Measurements from ENCODE around the gene LAPTM5. TPM values are rescaled to one million over a fixed set of nuclear protein-coding genes. Genes with fewer than 3 reads are reported as not detected.
A peak's percentile ranks its signal among the peaks of the same experiment; 100 is the strongest.

The LAPTM5 gene
- total and polyA plus RNA-seq, 2 donors (not counting 3 experiments of a cell fraction or from before 2014, with no cell fraction given): 83.4 to 95.2 TPM

GRCh38 chr1:30758121-30758688, 631 bp upstream of the LAPTM5 start:
- Histone ChIP-seq H3K27ac (ENCODE audit: insufficient read depth, low read depth, low read length) (peak overlapping the region; percentile 95), H2AFZ (ENCODE audit: low read depth, low read length) (no peak overlapping the region), H3K9me1 (replicated peaks; ENCODE audit: control insufficient read depth, extremely low read depth, insufficient read depth, low read length) (no peaks in the 10 kb centered on the region), H4K20me1 (replicated peaks; ENCODE audit: control insufficient read depth, extremely low read depth, insufficient read depth, low read length) (no peaks in the 10 kb centered on the region), H3K4me3 (replicated peaks in 1 of 3; ENCODE audit: insufficient read depth in 1 of 3, low read depth in 1 of 3, low read length in 3 of 3) (peak overlapping the region in 1 of 3 experiments; percentile 2), H3K9ac (replicated peaks; ENCODE audit: extremely low read depth, insufficient read depth, low read length) (no peak overlapping the region), H3K9me3 (replicated peaks; ENCODE audit: control insufficient read depth, insufficient read depth, low read length) (no peaks in the 10 kb centered on the region), H3K4me1 (ENCODE audit: control insufficient read depth, extremely low read depth, insufficient read depth, low read length) (peaks cover 27% of the 10 kb centered on the region), H3K36me3 (ENCODE audit: control insufficient read depth in 2 of 2, extremely low read depth in 1 of 2, insufficient read depth in 2 of 2, low read length in 2 of 2) (no peaks in the 10 kb centered on the region), H3K4me2 (ENCODE audit: insufficient read depth, low read length) (peak overlapping the region; percentile 93), H3K27me3 (ENCODE audit: control insufficient read depth in 2 of 2, insufficient read depth in 2 of 2, low read length in 2 of 2) (no peaks in the 10 kb centered on the region), H3K79me2 (ENCODE audit: control insufficient read depth, insufficient read depth, low read length) (peaks cover 26% of the 10 kb centered on the region)
- CTCF ChIA-PET: interaction anchor here (0.9 to 3.8 kb wide), 8 partner anchors 15 to 152 kb away, joined by 3 to 38 read pairs (median 3); no protein-coding TSS in a partner anchor
- DNase-seq (ENCODE audit: low read depth, low spot score): no peak
- dilution Hi-C loops (cut with MboI; ENCODE audit: extremely low pct_ligation_motif_present, low sequenced_read_pairs): no loop called here
- peak; percentile 33 for FAIRE-seq
- no peak for TF ChIP-seq CTCF (IDR thresholded peaks at IDR 0.05; ENCODE audit: extremely low read depth in 1 of 2, insufficient read depth in 1 of 2, low read depth in 1 of 2, low read length in 2 of 2)
- POLR2A ChIA-PET: interaction anchor here (1.1 kb wide), 1 partner anchor 40 kb away, joined by 3 read pairs; no protein-coding TSS in a partner anchor
- intact Hi-C loops (cut with micrococcal nuclease): no loop called here
- no TSS peak for BruUV-seq (replicated peaks)

GRCh38 chr1:30756545-30757351, 826 bp downstream of the LAPTM5 start:
- DNase-seq (ENCODE audit: low read depth, low spot score) (peak; percentile 49), FAIRE-seq (peak; percentile 88)
- H3K9me1 ChIP-seq (replicated peaks; ENCODE audit: control insufficient read depth, extremely low read depth, insufficient read depth, low read length): no peaks in the 10 kb centered on the region
- H2AFZ ChIP-seq (ENCODE audit: low read depth, low read length): peak overlapping the region; percentile 73
- peaks cover 31% of the 10 kb centered on the region for H3K4me1 ChIP-seq (ENCODE audit: control insufficient read depth, extremely low read depth, insufficient read depth, low read length)
- H3K79me2 ChIP-seq (ENCODE audit: control insufficient read depth, insufficient read depth, low read length): peaks cover 30% of the 10 kb centered on the region
- H3K27me3 ChIP-seq (ENCODE audit: control insufficient read depth in 2 of 2, insufficient read depth in 2 of 2, low read length in 2 of 2): no peaks in the 10 kb centered on the region
- peak overlapping the region; percentile 76 for H3K9ac ChIP-seq (replicated peaks; ENCODE audit: extremely low read depth, insufficient read depth, low read length)
- dilution Hi-C loops (cut with MboI; ENCODE audit: extremely low pct_ligation_motif_present, low sequenced_read_pairs): no loop called here
- H3K9me3 ChIP-seq (replicated peaks; ENCODE audit: control insufficient read depth, insufficient read depth, low read length): no peaks in the 10 kb centered on the region
- ChIA-PET POLR2A (no interaction called here), CTCF (interaction anchor here (0.7 to 3.8 kb wide), 8 partner anchors 11 to 154 kb away, joined by 3 to 38 read pairs (median 4); no protein-coding TSS in a partner anchor)
- H4K20me1 ChIP-seq (replicated peaks; ENCODE audit: control insufficient read depth, extremely low read depth, insufficient read depth, low read length): no peaks in the 10 kb centered on the region
- no peaks in the 10 kb centered on the region for H3K36me3 ChIP-seq (ENCODE audit: control insufficient read depth in 2 of 2, extremely low read depth in 1 of 2, insufficient read depth in 2 of 2, low read length in 2 of 2)
- BruUV-seq (replicated peaks): TSS peak; percentile 88
- H3K4me2 ChIP-seq (ENCODE audit: insufficient read depth, low read length): peak overlapping the region; percentile 93
- H3K4me3 ChIP-seq (replicated peaks in 1 of 3; ENCODE audit: insufficient read depth in 1 of 3, low read depth in 1 of 3, low read length in 3 of 3): peak overlapping the region; percentile 27 to 77 (median 51)
- intact Hi-C loops (cut with micrococcal nuclease): loop anchor here (1.0 kb wide), 2 partner anchors 11 to 38 kb away; no protein-coding TSS in a partner anchor
- H3K27ac ChIP-seq (ENCODE audit: insufficient read depth, low read depth, low read length): peak overlapping the region; percentile 95
- TF ChIP-seq CTCF (IDR thresholded peaks at IDR 0.05; ENCODE audit: extremely low read depth in 1 of 2, insufficient read depth in 1 of 2, low read depth in 1 of 2, low read length in 2 of 2) (no peak), POLR2A (IDR thresholded peaks at IDR 0.05; ENCODE audit: low read depth, low read length) (no peak), MYC (IDR thresholded peaks at IDR 0.05; ENCODE audit: low read depth, low read length) (no peak), GATA2 (IDR thresholded peaks at IDR 0.05; ENCODE audit: insufficient read depth, insufficient read length, low read depth, low read length) (no peak), FOS (IDR thresholded peaks at IDR 0.05; ENCODE audit: borderline replicate concordance, insufficient read depth, low read length) (peak; percentile 82), EZH2 (IDR thresholded peaks at IDR 0.05; ENCODE audit: borderline replicate concordance, low read depth, low read length, severe bottlenecking) (no peak), JUN (IDR thresholded peaks at IDR 0.05; ENCODE audit: borderline replicate concordance, insufficient read depth, insufficient read length, low read depth) (no peak)
